ENCODE data around the gene NOX5.

The NOX5 gene

GRCh38 chr15:69017978-69018377, 3.5 kb downstream of the NOX5 start:
- in situ Hi-C loops (cut with HindIII; ENCODE audit: low sequenced_read_pairs): no loop called here

DNA sequence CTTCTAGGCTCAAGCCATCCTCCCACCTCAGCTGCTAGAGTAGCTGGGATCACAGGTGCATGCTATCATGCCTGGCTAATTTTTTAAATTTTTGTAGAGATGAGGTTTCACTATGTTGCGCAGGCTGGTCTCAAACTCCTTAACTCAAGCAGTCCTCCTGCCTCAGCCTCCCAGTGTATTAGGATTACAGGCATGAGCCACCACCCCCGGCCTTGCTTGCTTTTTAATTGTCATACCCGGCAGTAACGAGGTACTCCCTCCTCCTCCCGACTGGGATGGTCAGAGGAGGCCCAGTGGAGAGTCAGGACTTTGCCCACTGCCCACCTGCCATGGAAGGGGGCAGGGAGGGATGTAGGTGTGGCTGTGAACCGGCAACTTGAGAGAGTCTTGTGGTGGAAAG, 4.5 kb downstream of the NOX5 start:
- in situ Hi-C loops (cut with HindIII; ENCODE audit: low sequenced_read_pairs): no loop called here

DNA sequence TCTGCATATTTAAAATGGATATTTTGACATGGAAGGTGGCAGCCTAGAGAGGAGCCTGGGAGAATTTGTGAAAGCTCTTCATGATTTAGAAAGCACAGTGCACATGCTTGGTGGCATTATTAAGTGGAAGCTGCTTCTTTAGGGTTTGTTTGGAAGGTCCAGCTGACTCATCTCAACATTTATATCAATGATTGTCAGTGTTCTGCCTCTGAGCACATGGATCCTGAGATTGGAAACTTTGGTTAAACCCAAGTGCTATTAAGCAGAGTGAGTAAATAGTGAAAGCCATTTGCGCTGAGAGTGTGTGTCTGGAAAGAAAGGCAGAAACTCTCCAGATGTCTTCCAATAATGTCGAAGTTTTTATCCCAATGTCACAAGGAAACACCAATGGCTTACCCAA, 7.4 kb downstream of the NOX5 start:
- in situ Hi-C loops (cut with HindIII; ENCODE audit: low sequenced_read_pairs): no loop called here

- in situ Hi-C loops (cut with HindIII; ENCODE audit: low sequenced_read_pairs): no loop called here
These were observed 10.8 kb downstream of the NOX5 start for GRCh38 chr15:69025320-69025719.

DNA sequence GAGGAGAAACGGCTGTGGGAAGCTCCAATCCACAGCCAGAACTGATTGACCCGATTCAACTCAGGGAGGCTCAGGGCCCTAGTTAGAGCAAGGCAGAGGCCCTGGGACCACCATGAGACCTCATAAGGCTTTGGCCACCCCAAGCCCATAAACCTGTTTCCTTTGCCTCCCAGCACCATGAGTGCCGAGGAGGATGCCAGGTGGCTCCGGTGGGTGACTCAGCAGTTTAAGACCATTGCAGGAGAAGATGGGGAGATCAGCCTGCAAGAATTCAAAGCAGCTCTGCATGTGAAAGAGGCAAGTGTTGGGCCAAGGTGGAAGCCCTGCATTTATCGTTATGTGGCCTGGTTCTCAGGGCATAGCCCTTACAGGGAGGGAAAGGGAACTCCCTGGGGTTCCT, 11.9 kb downstream of the NOX5 start:
- in situ Hi-C loops (cut with HindIII; ENCODE audit: low sequenced_read_pairs): no loop called here

DNA sequence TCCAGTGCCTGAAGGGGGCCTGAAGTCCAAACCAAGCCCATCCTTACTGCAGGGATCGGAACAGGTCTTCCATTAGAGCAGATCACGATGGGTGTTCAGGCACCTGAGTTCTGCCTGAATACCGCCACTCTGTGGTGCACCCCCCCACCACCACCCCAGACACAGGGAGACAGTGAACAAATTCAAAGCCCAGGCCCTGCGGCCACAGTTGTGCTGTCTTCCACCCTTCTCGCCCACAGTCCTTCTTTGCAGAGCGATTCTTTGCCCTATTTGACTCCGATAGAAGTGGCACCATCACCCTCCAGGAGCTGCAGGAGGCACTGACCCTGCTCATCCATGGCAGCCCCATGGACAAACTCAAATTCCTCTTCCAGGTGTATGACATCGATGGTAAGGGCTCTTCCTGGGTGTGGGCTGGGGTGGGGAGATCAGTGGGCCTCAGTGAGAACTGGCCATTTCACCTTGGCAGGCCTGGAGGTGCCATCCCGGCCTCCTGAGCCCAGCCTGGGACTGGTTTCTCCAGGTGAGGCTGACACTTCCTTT, 13.6 kb downstream of the NOX5 start:
- in situ Hi-C loops (cut with HindIII; ENCODE audit: low sequenced_read_pairs): no loop called here

- in situ Hi-C loops (cut with HindIII; ENCODE audit: low sequenced_read_pairs): no loop called here
These were observed 16.8 kb downstream of the NOX5 start for GRCh38 chr15:69031013-69032001.

DNA sequence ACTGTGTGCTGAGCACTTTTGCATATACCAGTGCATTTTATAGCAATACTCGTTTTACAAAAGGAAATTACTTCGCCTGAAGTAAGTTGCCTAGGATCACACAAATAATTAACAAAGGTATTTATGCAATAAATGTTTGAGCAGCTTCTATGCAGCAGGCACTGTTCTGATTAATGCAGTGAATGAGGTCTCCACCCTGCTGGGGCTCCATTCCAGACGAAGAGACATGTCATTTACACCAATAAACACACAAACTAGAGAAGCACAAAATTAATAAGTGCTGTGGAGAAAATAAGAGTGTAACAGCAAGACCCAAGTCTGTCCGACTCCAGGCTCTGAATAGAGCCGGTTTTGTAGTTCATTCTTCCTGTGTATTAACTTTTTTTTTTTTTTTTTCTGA, 17.5 kb downstream of the NOX5 start:
- in situ Hi-C loops (cut with HindIII; ENCODE audit: low sequenced_read_pairs): no loop called here

DNA sequence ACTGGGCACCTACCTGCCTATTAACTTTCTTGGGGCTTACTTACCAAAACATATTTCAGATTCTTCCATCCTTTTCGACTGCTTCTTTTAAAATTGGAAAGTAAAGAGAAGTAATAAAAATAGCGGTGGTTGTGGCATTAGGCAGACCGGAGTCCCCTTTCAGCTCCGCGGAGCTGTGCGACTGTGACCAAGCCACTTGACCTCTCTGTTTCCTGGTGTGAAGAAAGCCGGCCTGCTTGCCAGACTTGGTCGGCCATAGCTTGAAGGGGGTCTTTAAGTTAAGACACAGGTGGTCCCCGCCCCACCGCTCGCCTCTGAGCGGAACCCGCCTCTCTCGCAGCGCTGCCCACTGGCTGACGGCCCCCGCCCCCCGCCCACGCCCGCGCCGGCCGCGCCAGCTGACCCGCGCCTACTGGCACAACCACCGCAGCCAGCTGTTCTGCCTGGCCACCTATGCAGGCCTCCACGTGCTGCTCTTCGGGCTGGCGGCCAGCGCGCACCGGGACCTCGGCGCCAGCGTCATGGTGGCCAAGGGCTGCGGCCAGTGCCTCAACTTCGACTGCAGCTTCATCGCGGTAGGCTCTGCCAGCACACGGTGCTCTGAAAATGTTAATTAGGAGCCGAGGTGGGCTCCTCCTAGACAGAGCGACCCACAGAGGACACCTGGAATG, 18.3 kb downstream of the NOX5 start:
- in situ Hi-C loops (cut with HindIII; ENCODE audit: low sequenced_read_pairs): no loop called here

DNA sequence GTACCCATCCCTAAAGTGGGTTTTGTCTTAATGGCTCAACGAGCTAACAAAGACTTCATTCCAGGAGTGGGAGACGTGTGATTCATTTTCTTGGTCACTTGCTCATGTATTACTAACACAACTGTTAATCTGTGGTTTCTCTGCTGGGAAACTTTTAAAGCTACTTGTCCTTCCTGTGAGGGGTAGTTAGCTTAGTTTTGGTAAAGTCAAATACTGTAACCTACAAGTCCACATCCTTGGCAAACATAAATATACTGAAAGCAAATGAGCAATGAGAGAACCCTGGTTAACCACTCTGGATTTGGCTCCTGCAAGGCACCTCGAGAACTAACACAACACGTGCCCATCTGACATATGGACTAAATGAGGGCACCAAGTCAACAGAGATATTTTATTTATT, 19.9 kb downstream of the NOX5 start:
- in situ Hi-C loops (cut with HindIII; ENCODE audit: low sequenced_read_pairs): no loop called here

GRCh38 chr15:69035205-69035917, 20.9 kb downstream of the NOX5 start:
- in situ Hi-C loops (cut with HindIII; ENCODE audit: low sequenced_read_pairs): no loop called here

DNA sequence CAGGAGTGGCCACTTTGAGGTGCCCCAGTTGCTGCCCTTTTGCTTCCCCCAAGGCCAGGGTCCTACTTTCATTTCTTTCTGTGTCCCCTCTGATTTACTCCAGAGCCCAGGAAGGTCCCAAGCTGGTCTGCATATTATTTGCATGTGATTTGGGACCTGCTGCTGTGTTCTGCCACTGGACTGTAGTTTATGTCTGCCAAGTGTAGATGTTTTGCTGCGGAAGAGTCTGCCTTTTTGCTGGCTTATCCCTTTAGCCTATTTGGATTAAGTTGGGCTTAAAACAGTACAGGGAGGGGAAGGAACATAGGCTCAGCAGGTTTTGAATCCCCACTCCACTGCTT, 21.4 kb downstream of the NOX5 start:
- in situ Hi-C loops (cut with HindIII; ENCODE audit: low sequenced_read_pairs): no loop called here

DNA sequence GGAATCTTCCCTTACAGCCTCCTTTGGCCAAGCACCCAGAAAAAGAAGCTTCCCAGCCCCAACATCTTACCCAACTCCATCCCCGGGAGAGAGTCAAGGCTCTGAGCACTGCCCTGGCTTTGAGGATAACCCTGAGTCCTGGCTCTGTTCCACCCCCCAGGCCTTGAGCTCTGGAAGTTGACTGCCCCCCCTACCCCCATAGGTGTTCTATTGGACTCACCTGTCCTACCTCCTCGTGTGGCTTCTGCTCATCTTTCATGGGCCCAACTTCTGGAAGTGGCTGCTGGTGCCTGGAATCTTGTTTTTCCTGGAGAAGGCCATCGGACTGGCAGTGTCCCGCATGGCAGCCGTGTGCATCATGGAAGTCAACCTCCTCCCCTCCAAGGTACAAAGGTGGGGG, 22.3 kb downstream of the NOX5 start:
- in situ Hi-C loops (cut with HindIII; ENCODE audit: low sequenced_read_pairs): no loop called here

DNA sequence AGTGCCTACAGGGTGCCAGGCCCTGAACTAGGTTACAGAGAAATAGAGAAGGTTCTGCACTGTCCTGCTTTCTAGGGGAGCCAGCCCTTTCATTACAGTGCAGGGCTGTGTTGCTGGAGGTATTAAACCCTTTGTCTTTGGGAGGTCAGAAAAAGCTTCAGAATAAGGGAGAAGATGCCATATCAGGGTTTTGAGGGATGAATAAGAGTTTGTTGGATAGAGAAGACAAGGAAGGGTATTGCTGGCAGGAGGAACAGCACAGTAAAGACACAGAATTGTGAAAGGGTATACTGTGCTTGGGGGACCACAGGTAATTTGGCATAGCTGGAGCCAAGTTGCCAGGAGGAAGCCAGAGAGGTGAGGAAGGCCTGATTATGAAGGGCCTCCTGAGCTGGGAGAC, 23.0 kb downstream of the NOX5 start:
- in situ Hi-C loops (cut with HindIII; ENCODE audit: low sequenced_read_pairs): no loop called here

- in situ Hi-C loops (cut with HindIII; ENCODE audit: low sequenced_read_pairs): no loop called here
These were observed 23.5 kb downstream of the NOX5 start for GRCh38 chr15:69037977-69038376.

DNA sequence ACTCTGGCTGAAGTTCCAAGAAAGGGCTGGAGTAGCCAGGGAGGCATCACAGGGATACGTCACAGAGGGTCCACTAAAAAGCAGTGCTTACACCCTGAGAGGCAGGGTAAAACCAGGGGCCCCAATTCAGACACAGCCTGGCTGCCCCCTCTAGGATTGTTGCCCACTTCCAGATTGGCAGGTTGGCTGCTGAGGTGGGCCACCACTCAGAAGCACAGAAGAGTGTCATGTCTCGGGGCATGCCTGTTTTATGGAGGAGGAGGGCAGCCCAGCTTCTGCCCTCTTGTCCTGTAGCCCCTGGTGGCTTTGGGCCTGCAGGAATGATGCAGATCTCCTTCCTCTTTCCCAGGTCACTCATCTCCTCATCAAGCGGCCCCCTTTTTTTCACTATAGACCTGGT, 24.0 kb downstream of the NOX5 start:
- in situ Hi-C loops (cut with HindIII; ENCODE audit: low sequenced_read_pairs): no loop called here

- in situ Hi-C loops (cut with HindIII; ENCODE audit: low sequenced_read_pairs): no loop called here
These were observed 25.2 kb downstream of the NOX5 start for GRCh38 chr15:69039516-69040225.

GRCh38 chr15:69042531-69042930, 28.0 kb downstream of the NOX5 start:
- in situ Hi-C loops (cut with HindIII; ENCODE audit: low sequenced_read_pairs): no loop called here

DNA sequence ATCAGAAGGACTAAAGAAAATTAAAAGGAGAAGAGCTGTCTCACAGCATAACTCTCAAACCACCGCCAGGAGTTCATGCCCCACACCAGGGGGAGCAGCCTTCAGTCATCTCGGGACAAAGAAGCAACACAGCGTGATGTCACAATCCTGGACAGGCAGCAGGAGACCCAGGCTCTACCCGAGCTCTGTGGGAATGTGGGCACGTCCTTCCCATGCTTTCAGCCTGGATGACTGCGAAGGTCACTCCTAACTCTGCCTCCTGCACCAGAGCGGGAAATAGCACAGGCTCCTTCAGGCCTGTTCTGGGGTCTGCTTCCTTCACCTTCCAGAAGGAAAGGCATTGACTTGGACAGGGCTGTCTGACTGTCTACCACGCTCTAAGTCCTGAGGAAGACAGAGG, 31.3 kb downstream of the NOX5 start:
- in situ Hi-C loops (cut with HindIII; ENCODE audit: low sequenced_read_pairs): no loop called here

- in situ Hi-C loops (cut with HindIII; ENCODE audit: low sequenced_read_pairs): no loop called here
These were observed 32.3 kb downstream of the NOX5 start for GRCh38 chr15:69046781-69047180.

- in situ Hi-C loops (cut with HindIII; ENCODE audit: low sequenced_read_pairs): loop anchor here (25.0 kb wide), 1 partner anchor 362 kb away; the partner anchor contains the start of gene KIF23
These were observed 35.5 kb downstream of the NOX5 start for GRCh38 chr15:69049976-69050375.

Measured in endothelial cell of hepatic sinusoid (primary cell).